ENCODE results near the gene SGPL1. TPM values are rescaled to one million over a fixed set of nuclear protein-coding genes. Genes with fewer than 3 reads are reported as not detected.
"Not testable (repeated sequence)": the region's sequence is repeated elsewhere in the genome, so short reads cannot be mapped to it uniquely, and the experiment has no call there.

The SGPL1 gene
- total RNA-seq (ENCODE audit: low replicate concordance): 51.5 and 53.6 TPM in 2 replicates

- TF ChIP-seq CTCF (IDR thresholded peaks at IDR 0.05): peak; percentile 89
- TF ChIP-seq EZH2phosphoT487 (IDR thresholded peaks at IDR 0.05): no peak
- Histone ChIP-seq H3K4me1 (peaks cover 7% of the 10 kb centered on the region), H3F3A (ENCODE audit: low read depth) (peaks cover 8% of the 10 kb centered on the region), H3K27me3 (no peaks in the 10 kb centered on the region), H3K9ac (peak within 1 kb of the TSS; percentile 30), H3K27ac (peak within 1 kb of the TSS; percentile 90), H3K4me3 (peak within 1 kb of the TSS; percentile 82), H3K79me2 (ENCODE audit: low read depth) (peaks cover 40% of the 10 kb centered on the region), H4K20me1 (ENCODE audit: low read depth) (peaks cover 35% of the 10 kb centered on the region), H3K9me3 (ENCODE audit: low read depth) (no peaks in the 10 kb centered on the region), H3K36me3 (no peaks in the 10 kb centered on the region), H2AFZ (replicated peaks) (peak within 1 kb of the TSS; percentile 84), H3K4me2 (peak within 1 kb of the TSS; percentile 72)
- H3K27me3 Mint-ChIP-seq (ENCODE audit: insufficient read depth, low read depth): peaks cover 6% of the 10 kb centered on the region
- peak; percentile 96 for DNase-seq (ENCODE audit: low spot score)
- H3K9me3 Mint-ChIP-seq: no peaks in the 10 kb centered on the region
- peaks cover 14% of the 10 kb centered on the region for H3K36me3 Mint-ChIP-seq
- H3K4me3 Mint-ChIP-seq: peak within 1 kb of the TSS; percentile 94
- H3K4me1 Mint-ChIP-seq: peaks cover 21% of the 10 kb centered on the region
- peak within 1 kb of the TSS; percentile 97 for H3K27ac Mint-ChIP-seq
These were observed at the start of gene SGPL1 for GRCh38 chr10:70815504-70816219. Gene SGPL1, plus strand, starts transcription at chr10:70815948. Its CDS starts 906 bp downstream, at chr10:70816854.

- not testable (repeated sequence) for H3K4me1 ChIP-seq; H3K9me3 ChIP-seq (ENCODE audit: low read depth); H3K4me1 Mint-ChIP-seq; H3K27ac Mint-ChIP-seq; H3K36me3 ChIP-seq; H3F3A ChIP-seq (ENCODE audit: low read depth); H2AFZ ChIP-seq (replicated peaks); DNase-seq (ENCODE audit: low spot score); H4K20me1 ChIP-seq (ENCODE audit: low read depth); H3K9ac ChIP-seq; H3K27me3 ChIP-seq; H3K27ac ChIP-seq; H3K79me2 ChIP-seq (ENCODE audit: low read depth); H3K4me3 Mint-ChIP-seq; H3K36me3 Mint-ChIP-seq; H3K4me3 ChIP-seq; H3K4me2 ChIP-seq; H3K27me3 Mint-ChIP-seq (ENCODE audit: insufficient read depth, low read depth)
- H3K9me3 Mint-ChIP-seq: peaks cover 17% of the 10 kb centered on the region
These were observed 47.6 kb upstream of the SGPL1 start for GRCh38 chr10:70768026-70768685.

DNA sequence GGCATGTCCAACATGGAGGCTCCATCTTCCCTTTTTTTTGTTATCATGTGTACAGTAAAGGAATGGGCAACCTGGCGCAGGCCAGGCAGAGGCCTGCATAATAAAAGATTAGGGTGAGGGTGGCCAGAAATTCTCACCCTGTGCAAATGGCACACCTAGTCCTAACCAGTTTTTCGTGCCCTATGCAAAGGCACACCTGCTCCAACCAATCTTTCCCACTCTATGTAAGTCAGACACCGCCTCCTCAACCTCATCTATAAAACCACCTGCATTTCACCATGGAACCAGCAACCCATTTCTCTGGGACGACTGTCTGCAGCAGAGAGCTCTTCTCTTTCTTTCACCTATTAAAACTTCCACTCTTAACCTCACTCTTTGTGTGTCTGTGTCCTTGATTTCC lies 46.6 kb upstream of the SGPL1 start:
- H3K4me3 Mint-ChIP-seq: no peak overlapping the region

More for the DNA sequence above, 46.6 kb upstream of the SGPL1 start:
- Histone ChIP-seq H3K27me3 (no peaks in the 10 kb centered on the region), H2AFZ (replicated peaks) (no peak overlapping the region), H3K4me2 (no peak overlapping the region), H3K4me3 (no peak overlapping the region), H3K36me3 (no peaks in the 10 kb centered on the region), H3K4me1 (no peaks in the 10 kb centered on the region), H3K9me3 (ENCODE audit: low read depth) (no peaks in the 10 kb centered on the region), H3F3A (ENCODE audit: low read depth) (no peaks in the 10 kb centered on the region), H3K27ac (no peak overlapping the region), H3K9ac (no peak overlapping the region), H4K20me1 (ENCODE audit: low read depth) (no peaks in the 10 kb centered on the region), H3K79me2 (ENCODE audit: low read depth) (no peaks in the 10 kb centered on the region)
- peaks cover 2% of the 10 kb centered on the region for H3K36me3 Mint-ChIP-seq
- peaks cover 17% of the 10 kb centered on the region for H3K9me3 Mint-ChIP-seq
- TF ChIP-seq EZH2 (IDR thresholded peaks at IDR 0.05) (no peak), EZH2phosphoT487 (IDR thresholded peaks at IDR 0.05) (no peak), CTCF (IDR thresholded peaks at IDR 0.05) (no peak)
- H3K27ac Mint-ChIP-seq: no peak overlapping the region
- H3K27me3 Mint-ChIP-seq (ENCODE audit: insufficient read depth, low read depth): peaks cover 5% of the 10 kb centered on the region
- no peak for DNase-seq (ENCODE audit: low spot score)
- H3K4me1 Mint-ChIP-seq: peaks cover 2% of the 10 kb centered on the region

Data from neural progenitor cell (in vitro differentiated cells).